Measurements from ENCODE around the gene UFSP1. TPM values are rescaled to one million over a fixed set of nuclear protein-coding genes. Genes with fewer than 3 reads are reported as not detected.
A peak's percentile ranks its signal among the peaks of the same experiment; 100 is the strongest.
"Not testable (repeated sequence)": the region's sequence is repeated elsewhere in the genome, so short reads cannot be mapped to it uniquely, and the experiment has no call there.

Gene UFSP1
- total RNA-seq, 2 donors from 2014 or later, result 6.2 to 7.9 TPM

DNA sequence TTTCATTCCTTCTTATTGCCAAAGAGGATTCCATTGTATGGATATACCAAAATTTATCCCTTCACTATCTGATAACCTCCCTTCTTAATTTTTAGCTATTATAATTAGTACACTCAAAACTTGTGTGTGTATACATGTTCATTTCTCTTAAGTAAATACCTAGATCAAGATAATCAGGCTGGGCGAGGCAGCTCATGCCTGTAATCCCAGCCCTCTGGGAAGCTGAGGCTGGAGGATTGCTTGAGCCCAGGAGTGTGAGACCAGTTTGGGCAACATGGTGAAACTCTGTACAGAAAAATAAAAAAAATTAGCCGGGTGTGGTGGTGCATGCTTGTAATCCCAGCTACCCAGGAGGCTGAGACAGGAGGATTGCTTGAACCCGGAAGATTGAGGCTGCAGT lies 22.0 kb upstream of the UFSP1 start:
- H3K4me3 ChIP-seq, result no peak overlapping the region
- no peak overlapping the region for H3K27ac ChIP-seq
- intact Hi-C loops (cut with DNase I), result no loop called here
- peaks cover 19% of the 10 kb centered on the region for H3K4me1 ChIP-seq
- H3K36me3 ChIP-seq (replicated peaks in 1 of 2; ENCODE audit: insufficient read depth in 1 of 2, low read depth in 2 of 2), result no peaks in the 10 kb centered on the region
- ATAC-seq (no peak), DNase-seq (no peak)
- 58 to 74% methylated on average over 3 of the region's 3 CpGs for WGBS, 2 donors
- no peaks in the 10 kb centered on the region for H3K9me3 ChIP-seq
- TF ChIP-seq CTCF (IDR thresholded peaks at IDR 0.05), result no peak
- TF ChIP-seq POLR2A (IDR thresholded peaks at IDR 0.05), result no peak
- H3K27me3 ChIP-seq, result no peaks in the 10 kb centered on the region

DNA sequence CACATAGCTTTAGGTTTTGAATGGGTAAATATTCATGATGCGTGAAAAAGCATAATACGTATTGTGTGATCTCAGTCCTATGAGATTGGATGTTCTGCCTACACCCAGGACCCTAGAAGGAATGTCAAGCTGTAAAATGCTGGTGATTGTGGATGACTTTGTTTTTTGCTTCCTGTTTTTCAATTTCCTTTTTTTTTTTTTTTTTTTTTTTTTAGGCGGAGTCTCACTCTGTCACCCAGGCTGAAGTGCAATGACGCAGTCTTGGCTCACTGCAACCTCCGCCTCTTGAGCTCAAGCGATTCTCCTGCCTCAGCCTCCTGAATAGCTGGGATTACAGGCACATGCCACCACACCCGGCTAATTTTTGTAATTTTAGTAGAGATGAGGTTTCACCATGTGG lies 20.9 kb upstream of the UFSP1 start:
- intact Hi-C loops (cut with DNase I); DNase-seq: not testable (repeated sequence)
- WGBS, 2 donors, result 72 to 77% methylated on average over 7 of the region's 7 CpGs

GRCh38 chr7:100908512-100908911 lies 19.0 kb upstream of the UFSP1 start:
- ATAC-seq (no peak), DNase-seq (no peak)
- H3K9me3 ChIP-seq, result no peaks in the 10 kb centered on the region
- intact Hi-C loops (cut with DNase I), result no loop called here
- H3K4me1 ChIP-seq, result peaks cover 11% of the 10 kb centered on the region
- H3K36me3 ChIP-seq (replicated peaks in 1 of 2; ENCODE audit: insufficient read depth in 1 of 2, low read depth in 2 of 2), result no peaks in the 10 kb centered on the region
- no peak overlapping the region for H3K27ac ChIP-seq
- TF ChIP-seq POLR2A (IDR thresholded peaks at IDR 0.05), result no peak
- WGBS, 2 donors, result 93 to 94% methylated on average over 5 of the region's 5 CpGs
- H3K27me3 ChIP-seq, result no peaks in the 10 kb centered on the region
- H3K4me3 ChIP-seq, result no peak overlapping the region

More for the DNA sequence above, 20.9 kb upstream of the UFSP1 start:
- not testable (repeated sequence) for H3K36me3 ChIP-seq (replicated peaks in 1 of 2; ENCODE audit: insufficient read depth in 1 of 2, low read depth in 2 of 2); H3K9me3 ChIP-seq; H3K4me3 ChIP-seq; H3K27ac ChIP-seq; H3K27me3 ChIP-seq; ATAC-seq
- peaks cover 19% of the 10 kb centered on the region for H3K4me1 ChIP-seq

- WGBS, 2 donors, result 78 to 94% methylated on average over 3 to 7 of the region's 7 CpGs
- intact Hi-C loops (cut with DNase I), result no loop called here
- DNase-seq, result no peak
- H3K9me3 ChIP-seq, result no peaks in the 10 kb centered on the region
- ATAC-seq, result no peak
- no peaks in the 10 kb centered on the region for H3K27me3 ChIP-seq
- no peak for TF ChIP-seq POLR2A (IDR thresholded peaks at IDR 0.05)
- no peak for TF ChIP-seq CTCF (IDR thresholded peaks at IDR 0.05)
- no peak overlapping the region for H3K27ac ChIP-seq
- H3K4me3 ChIP-seq, result no peak overlapping the region
- H3K36me3 ChIP-seq (replicated peaks in 1 of 2; ENCODE audit: insufficient read depth in 1 of 2, low read depth in 2 of 2), result no peaks in the 10 kb centered on the region
- H3K4me1 ChIP-seq, result peaks cover 14% of the 10 kb centered on the region
Measured at GRCh38 chr7:100902638-100903037, 13.1 kb upstream of the UFSP1 start.

DNA sequence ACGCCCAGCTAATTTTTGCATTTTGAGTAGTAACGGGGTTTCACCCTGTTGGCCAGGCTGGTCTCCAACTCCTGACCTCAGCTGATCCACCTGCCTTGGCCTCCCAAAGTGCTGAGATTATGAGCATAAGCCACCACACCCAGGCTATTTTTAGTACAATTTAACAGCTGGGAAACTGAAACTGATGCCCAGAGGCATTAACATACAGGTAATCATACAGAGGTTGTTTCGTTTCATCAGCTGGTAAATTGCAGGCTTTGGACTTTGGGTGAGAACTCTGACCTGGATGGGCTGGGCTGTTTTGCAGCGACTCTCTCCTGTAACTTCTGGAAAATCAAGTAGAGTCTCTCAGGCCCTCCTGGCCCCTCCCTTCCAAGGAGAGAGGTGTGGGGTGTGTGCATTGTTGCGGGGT lies 12.4 kb upstream of the UFSP1 start:
- DNase-seq, result no peak
- H3K4me1 ChIP-seq, result peaks cover 21% of the 10 kb centered on the region
- intact Hi-C loops (cut with DNase I), result no loop called here
- no peaks in the 10 kb centered on the region for H3K36me3 ChIP-seq (replicated peaks in 1 of 2; ENCODE audit: insufficient read depth in 1 of 2, low read depth in 2 of 2)
- no peaks in the 10 kb centered on the region for H3K9me3 ChIP-seq
- 50 to 59% methylated on average over 5 of the region's 5 CpGs for WGBS, 2 donors
- H3K4me3 ChIP-seq, result no peak overlapping the region
- TF ChIP-seq CTCF (IDR thresholded peaks at IDR 0.05) (no peak), POLR2A (IDR thresholded peaks at IDR 0.05) (no peak)
- H3K27ac ChIP-seq, result no peak overlapping the region
- ATAC-seq, result no peak
- no peaks in the 10 kb centered on the region for H3K27me3 ChIP-seq

- DNase-seq, result peak; percentile 57 to 81 (median 72)
- no peak for TF ChIP-seq POLR2A (IDR thresholded peaks at IDR 0.05)
- Histone ChIP-seq H3K36me3 (replicated peaks in 1 of 2; ENCODE audit: insufficient read depth in 1 of 2, low read depth in 2 of 2) (no peaks in the 10 kb centered on the region), H3K4me3 (no peak overlapping the region), H3K27me3 (peaks cover 0 to 7% of the 10 kb centered on the region in 2 donors), H3K9me3 (no peaks in the 10 kb centered on the region), H3K27ac (peak overlapping the region in 1 of 4 donors; percentile 5), H3K4me1 (peaks cover 29% of the 10 kb centered on the region)
- intact Hi-C loops (cut with DNase I), result no loop called here
- 55 to 100% methylated on average over 1 to 2 of the region's 2 CpGs for WGBS, 2 donors
- ATAC-seq, result peak; percentile 58
Measured at GRCh38 chr7:100900978-100901377, 11.5 kb upstream of the UFSP1 start.

All from body of pancreas (tissue), 4 donors.